ENCODE data around the gene SPRY1. TPM values are rescaled to one million over a fixed set of nuclear protein-coding genes. Genes with fewer than 3 reads are reported as not detected.

Gene SPRY1
- total and polyA plus RNA-seq, 2 of the 8 experiments (the other 6 are each of a cell fraction or from before 2014, with no cell fraction given): 11.7 to 56.2 TPM

GRCh38 chr4:123449780-123450179 is 53.2 kb downstream of the SPRY1 start:
- Histone ChIP-seq H2BK120ac (replicated peaks; ENCODE audit: low read depth, low read length) (no peak overlapping the region), H4K91ac (replicated peaks; ENCODE audit: insufficient read length, low read length) (no peak overlapping the region), H4K5ac (ENCODE audit: insufficient read length, low read depth, low read length) (no peak overlapping the region), H2BK15ac (ENCODE audit: low read length) (no peak overlapping the region), H3K4ac (replicated peaks; ENCODE audit: insufficient read length, low read depth, low read length) (no peak overlapping the region), H3K36me3 (ENCODE audit: control insufficient read depth in 2 of 4, insufficient read depth in 4 of 4, low read length in 3 of 4) (no peaks in the 10 kb centered on the region), H3K79me2 (ENCODE audit: control insufficient read depth in 1 of 2, insufficient read depth in 2 of 2, low read length in 2 of 2) (no peaks in the 10 kb centered on the region), H4K8ac (ENCODE audit: extremely low read depth, insufficient read depth, low read length) (no peak overlapping the region), H3K4me2 (ENCODE audit: insufficient read depth in 1 of 2, low read depth in 2 of 2, low read length in 2 of 2) (no peak overlapping the region), H3K23me2 (ENCODE audit: low read depth, low read length) (no peaks in the 10 kb centered on the region), H3K4me1 (replicated peaks in 1 of 4; ENCODE audit: control insufficient read depth in 3 of 4, insufficient read depth in 4 of 4, low read length in 3 of 4) (peaks cover 0 to 3% (median 0%) of the 10 kb centered on the region in 4 experiments; a peak in 3 of 7 replicates), H3K23ac (ENCODE audit: insufficient read length) (no peak overlapping the region), H3K4me3 (ENCODE audit: extremely low read depth in 1 of 4, insufficient read depth in 2 of 4, low read depth in 3 of 4, low read length in 4 of 4) (no peak overlapping the region), H3K27me3 (replicated peaks in 1 of 4; ENCODE audit: control insufficient read depth in 3 of 4, extremely low read depth in 1 of 4, insufficient read depth in 3 of 4, low read length in 3 of 4) (no peaks in the 10 kb centered on the region), H3K56ac (replicated peaks; ENCODE audit: insufficient read length, low read depth, low read length) (no peak overlapping the region), H3K9me3 (ENCODE audit: insufficient read depth in 2 of 2, low read depth in 1 of 2, low read length in 1 of 2) (no peaks in the 10 kb centered on the region), H3K79me1 (ENCODE audit: low read depth, low read length) (no peaks in the 10 kb centered on the region), H2BK5ac (ENCODE audit: low read depth, low read length) (no peak overlapping the region), H4K20me1 (replicated peaks in 1 of 2; ENCODE audit: control insufficient read depth in 1 of 2, insufficient read depth in 2 of 2, low read length in 2 of 2) (no peaks in the 10 kb centered on the region), H3K27ac (ENCODE audit: low read depth, low read length) (no peak overlapping the region), H2AK5ac (ENCODE audit: low read depth, low read length) (no peak overlapping the region), H3K9ac (replicated peaks in 1 of 4; ENCODE audit: extremely low read depth in 1 of 4, low read depth in 3 of 4, low read length in 3 of 4) (no peak overlapping the region), H2BK12ac (ENCODE audit: low read depth, low read length) (no peak overlapping the region), H2AFZ (ENCODE audit: low read length) (no peak overlapping the region), H2BK20ac (ENCODE audit: low read length) (no peak overlapping the region), H3K14ac (ENCODE audit: insufficient read length) (no peak overlapping the region), H3K18ac (ENCODE audit: extremely low read depth, low read length) (no peak overlapping the region)
- DNase-seq (ENCODE audit: low read depth in 1 of 2, low spot score in 2 of 2): no peak
- FAIRE-seq: no peak
- WGBS, 2 experiments (ENCODE audit: extremely low coverage in 1 of 2, insufficient coverage in 1 of 2, insufficient read length in 1 of 2, insufficient replicate concordance in 2 of 2, low coverage in 1 of 2, low lambda C conversion rate in 2 of 2, missing lambda C conversion rate in 1 of 2): 73% methylated on average over 1 of the region's 1 CpG; no CpG with 5 or more reads in 1 of the 2 experiments
- CTCF ChIA-PET (ENCODE audit: partially characterized antibody): interaction anchor here (1.0 to 1.4 kb wide), 2 partner anchors 13 to 211 kb away, joined by 3 to 6 read pairs; no protein-coding TSS in a partner anchor
- POLR2A ChIA-PET (ENCODE audit: partially characterized antibody): no interaction called here
- TF ChIP-seq KDM1A (IDR thresholded peaks at IDR 0.05; ENCODE audit: borderline replicate concordance, low read length) (no peak), SP4 (IDR thresholded peaks at IDR 0.05; ENCODE audit: low read length) (no peak), HDAC2 (IDR thresholded peaks at IDR 0.05; ENCODE audit: borderline replicate concordance in 1 of 2, low read depth in 2 of 2, low read length in 2 of 2) (no peak), CHD1 (IDR thresholded peaks at IDR 0.05; ENCODE audit: low read depth, low read length) (no peak), TAF1 (IDR thresholded peaks at IDR 0.05; ENCODE audit: low read depth, low read length) (no peak), JUND (IDR thresholded peaks at IDR 0.05; ENCODE audit: low read length) (no peak), CTBP2 (IDR thresholded peaks at IDR 0.05; ENCODE audit: borderline replicate concordance, insufficient read depth, insufficient read length, low read length) (no peak), SIX5 (IDR thresholded peaks at IDR 0.05; ENCODE audit: low read depth, low read length) (no peak), TAF7 (optimal IDR thresholded peaks at IDR 0.05; ENCODE audit: borderline replicate concordance, low read depth, low read length) (no peak)
